ENCODE measurements around the gene TBX1.
"Not testable (repeated sequence)": the region's sequence is repeated elsewhere in the genome, so short reads cannot be mapped to it uniquely, and the experiment has no call there.

The TBX1 gene

GRCh38 chr22:19722982-19723231, 37.7 kb upstream of the TBX1 start:
- DNase-seq (ENCODE audit: extremely low spot score, insufficient read length, low read depth) (no peak), FAIRE-seq (no peak)

GRCh38 chr22:19723232-19723982, 37.2 kb upstream of the TBX1 start, which contains the start of gene GP1BB:
GP1BB (plus strand) TSS chr22:19723539; CDS start chr22:19723570, 31 bp downstream.
- DNase-seq (ENCODE audit: extremely low spot score, insufficient read length, low read depth), result no peak
- no peak for FAIRE-seq

GRCh38 chr22:19723983-19724827, 36.4 kb upstream of the TBX1 start:
- FAIRE-seq (no peak), DNase-seq (ENCODE audit: extremely low spot score, insufficient read length, low read depth) (no peak)

GRCh38 chr22:19724927-19725661, 35.5 kb upstream of the TBX1 start:
- no peak for DNase-seq (ENCODE audit: extremely low spot score, insufficient read length, low read depth)
- FAIRE-seq, result no peak

GRCh38 chr22:19726064-19726788, 34.4 kb upstream of the TBX1 start:
- FAIRE-seq; DNase-seq (ENCODE audit: extremely low spot score, insufficient read length, low read depth): not testable (repeated sequence)

GRCh38 chr22:19727310-19728150, 33.0 kb upstream of the TBX1 start:
- DNase-seq (ENCODE audit: extremely low spot score, insufficient read length, low read depth), result no peak
- no peak for FAIRE-seq

GRCh38 chr22:19728271-19728670, 32.3 kb upstream of the TBX1 start:
- FAIRE-seq (no peak), DNase-seq (ENCODE audit: extremely low spot score, insufficient read length, low read depth) (no peak)

- DNase-seq (ENCODE audit: extremely low spot score, insufficient read length, low read depth) (no peak), FAIRE-seq (no peak)
Observed at GRCh38 chr22:19728836-19729235, 31.7 kb upstream of the TBX1 start.

- DNase-seq (ENCODE audit: extremely low spot score, insufficient read length, low read depth), result no peak
- no peak for FAIRE-seq
Observed at GRCh38 chr22:19729507-19729906, 31.1 kb upstream of the TBX1 start.

- FAIRE-seq, result no peak
- DNase-seq (ENCODE audit: extremely low spot score, insufficient read length, low read depth), result no peak
Observed at GRCh38 chr22:19730198-19730597, 30.4 kb upstream of the TBX1 start.

- FAIRE-seq (peak; percentile 83), DNase-seq (ENCODE audit: extremely low spot score, insufficient read length, low read depth) (peak; percentile 71)
Observed at GRCh38 chr22:19730655-19731360, 29.8 kb upstream of the TBX1 start.

- DNase-seq (ENCODE audit: extremely low spot score, insufficient read length, low read depth) (no peak), FAIRE-seq (no peak)
Observed at GRCh38 chr22:19731361-19732135, 29.0 kb upstream of the TBX1 start.

- no peak for FAIRE-seq
- no peak for DNase-seq (ENCODE audit: extremely low spot score, insufficient read length, low read depth)
Observed at GRCh38 chr22:19732403-19733113, 28.0 kb upstream of the TBX1 start.

- FAIRE-seq, result no peak
Observed at GRCh38 chr22:19733755-19734154, 26.8 kb upstream of the TBX1 start.

GRCh38 chr22:19734163-19734562, 26.4 kb upstream of the TBX1 start:
- no peak for DNase-seq (ENCODE audit: extremely low spot score, insufficient read length, low read depth)
- FAIRE-seq, result no peak

More at GRCh38 chr22:19733755-19734154, 26.8 kb upstream of the TBX1 start:
- DNase-seq (ENCODE audit: extremely low spot score, insufficient read length, low read depth), result no peak

- no peak for FAIRE-seq
- no peak for DNase-seq (ENCODE audit: extremely low spot score, insufficient read length, low read depth)
Observed at GRCh38 chr22:19734837-19735382, 25.7 kb upstream of the TBX1 start.
